GM21786 (cell line): ENCODE measurements around the gene GALNT5.
"Not testable (repeated sequence)": the region's sequence is repeated elsewhere in the genome, so short reads cannot be mapped to it uniquely, and the experiment has no call there.

Experiments
- ATAC-seq: cut with Tn5 transposase; IDR thresholded peaks from one replicate; pipeline ENCODE4 v1.9.1; 2021; ENCODE audit not compliant: unreplicated experiment

The GALNT5 gene

GRCh38 chr2:157246765-157247407 is 10.6 kb upstream of the GALNT5 start:
- no peak for ATAC-seq

GRCh38 chr2:157250836-157251235 is 6.7 kb upstream of the GALNT5 start:
- ATAC-seq = no peak

DNA sequence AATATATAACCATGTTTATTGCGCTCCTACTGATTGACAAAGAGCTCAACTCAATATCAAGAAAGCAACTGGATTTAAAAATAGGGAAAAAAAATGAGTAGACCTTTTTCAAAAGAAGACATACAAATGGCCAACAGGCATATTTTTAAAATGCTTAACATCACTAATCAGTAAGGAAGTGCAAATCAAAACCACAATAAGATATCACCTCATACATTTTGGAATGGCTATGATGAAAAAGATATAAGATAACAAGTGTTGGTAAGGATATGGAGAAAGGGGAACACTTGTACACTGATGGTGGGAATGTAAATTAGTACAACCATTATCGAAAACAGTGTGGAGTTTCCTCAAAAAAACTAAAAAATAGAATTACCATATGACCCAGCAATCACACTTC is 5.6 kb upstream of the GALNT5 start:
- no peak for ATAC-seq

- no peak for ATAC-seq
Observed at GRCh38 chr2:157252529-157252928, 5.0 kb upstream of the GALNT5 start.

- no peak for ATAC-seq
Observed at GRCh38 chr2:157254041-157254440, 3.5 kb upstream of the GALNT5 start.

DNA sequence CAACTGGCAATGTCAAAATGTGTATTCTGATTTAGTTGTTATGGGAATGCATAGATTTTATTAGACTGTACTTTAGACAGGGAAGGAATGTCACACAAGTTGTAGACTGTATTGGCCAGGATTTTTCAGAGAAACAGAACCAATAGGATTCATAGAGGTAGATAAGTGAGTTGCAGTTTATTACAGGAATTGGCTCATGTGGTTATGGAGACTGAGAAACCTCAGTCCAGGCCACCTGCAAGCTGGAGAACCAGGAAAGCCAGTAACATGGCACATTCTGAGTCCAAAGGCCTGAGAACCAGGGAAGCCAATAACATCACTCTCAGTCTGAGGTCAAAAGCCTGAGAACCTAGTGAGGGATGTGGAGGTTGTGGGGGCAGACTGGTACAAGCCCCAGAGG is 1.8 kb upstream of the GALNT5 start:
- ATAC-seq = no peak

- ATAC-seq = peak; percentile 96
Observed at GRCh38 chr2:157256626-157257025, 879 bp upstream of the GALNT5 start.

- ATAC-seq = no peak
Observed at GRCh38 chr2:157258520-157259326, 1.2 kb downstream of the GALNT5 start.

DNA sequence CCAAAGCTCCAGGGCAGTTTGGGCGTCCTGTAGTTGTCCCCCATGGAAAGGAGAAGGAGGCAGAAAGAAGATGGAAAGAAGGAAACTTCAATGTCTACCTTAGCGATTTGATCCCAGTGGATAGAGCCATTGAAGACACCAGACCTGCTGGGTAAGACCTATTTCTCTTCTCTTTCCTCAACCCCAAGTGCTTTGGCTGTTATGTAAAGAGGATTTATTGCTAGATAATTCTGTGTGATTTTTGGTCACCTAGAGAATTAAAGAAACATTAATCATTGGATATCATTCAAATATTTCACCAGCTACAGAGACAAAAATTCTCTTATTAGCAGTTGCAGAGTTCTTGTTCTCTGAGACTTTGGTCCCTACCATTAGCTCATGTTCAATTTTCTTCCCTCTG is 1.9 kb downstream of the GALNT5 start:
- ATAC-seq = no peak

DNA sequence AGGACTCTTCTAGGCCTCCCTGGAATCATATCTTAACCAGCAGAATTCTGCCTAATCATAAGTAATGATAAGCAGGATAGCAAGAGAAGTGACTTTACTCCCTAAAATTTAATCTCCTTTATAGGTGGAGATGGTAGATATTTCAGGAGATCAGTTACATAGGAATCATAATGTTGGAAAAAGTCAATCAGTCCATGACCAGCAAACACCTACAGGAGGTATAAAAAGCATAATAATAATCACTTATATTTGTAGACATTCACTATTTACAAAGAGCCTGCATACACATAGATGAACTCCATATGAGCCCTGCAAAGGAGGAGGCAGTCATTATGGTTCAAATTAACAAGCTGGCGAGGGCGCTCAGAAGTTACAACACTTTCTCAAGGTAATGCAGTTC is 2.5 kb downstream of the GALNT5 start:
- ATAC-seq = no peak

DNA sequence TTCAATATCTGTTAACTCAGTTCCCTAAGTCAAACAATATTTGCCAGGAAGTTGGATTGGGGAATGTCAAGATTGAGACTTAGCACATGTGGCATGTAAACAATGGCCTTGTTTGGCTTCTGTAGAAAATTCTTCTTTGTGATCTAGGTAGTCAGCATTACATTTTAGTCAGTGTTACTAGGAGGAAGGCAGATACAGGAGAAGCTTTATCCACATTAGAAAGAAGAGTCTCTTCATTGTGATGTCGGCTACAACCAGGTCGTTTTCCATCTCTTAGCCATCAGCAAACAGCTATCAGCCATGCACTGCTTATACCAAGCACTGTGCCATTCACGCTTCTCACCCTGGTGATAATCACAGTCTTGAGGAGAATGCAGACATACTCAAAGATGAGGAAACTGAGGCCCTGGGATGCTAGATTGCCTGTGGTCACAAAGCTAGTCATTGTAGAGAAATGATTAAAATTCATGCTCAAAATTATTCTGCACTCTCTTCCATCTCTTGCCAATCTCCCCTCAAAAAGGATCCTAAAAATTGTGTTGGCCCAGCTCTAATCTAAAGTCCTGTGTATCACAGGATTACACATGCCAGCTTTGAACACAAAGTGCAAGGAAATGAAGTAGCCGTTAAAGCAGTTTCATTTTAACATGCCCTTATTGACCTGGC is 3.2 kb downstream of the GALNT5 start:
- no peak for ATAC-seq

- no peak for ATAC-seq
Observed at GRCh38 chr2:157261199-157261782, 3.8 kb downstream of the GALNT5 start.

- no peak for ATAC-seq
Observed at GRCh38 chr2:157262248-157262647, 4.7 kb downstream of the GALNT5 start.

- ATAC-seq = no peak
Observed at GRCh38 chr2:157264099-157264498, 6.6 kb downstream of the GALNT5 start.

- no peak for ATAC-seq
Observed at GRCh38 chr2:157265825-157266224, 8.3 kb downstream of the GALNT5 start.

GRCh38 chr2:157267476-157267875 is 10.0 kb downstream of the GALNT5 start:
- no peak for ATAC-seq

DNA sequence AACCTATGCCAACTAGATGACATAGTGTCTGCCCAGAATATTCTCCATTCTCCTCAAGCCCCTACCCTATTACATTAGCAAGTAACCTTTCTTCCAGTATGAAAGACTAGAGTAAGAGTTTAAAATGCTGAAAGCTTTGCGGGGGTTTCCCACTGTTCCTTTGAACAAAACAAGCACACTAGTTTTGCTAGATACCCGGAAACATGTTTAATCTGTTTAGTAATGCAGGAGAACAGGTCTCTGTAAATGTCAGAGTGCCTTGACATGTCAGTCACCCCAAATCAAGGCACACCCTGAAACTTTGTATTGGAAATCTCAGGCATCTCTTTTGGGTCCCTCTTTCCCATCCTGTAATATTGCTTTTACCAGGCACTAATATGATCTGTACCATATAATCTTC is 11.6 kb downstream of the GALNT5 start:
- no peak for ATAC-seq

- ATAC-seq = peak; percentile 68
Observed at GRCh38 chr2:157269922-157270321, 12.4 kb downstream of the GALNT5 start.

DNA sequence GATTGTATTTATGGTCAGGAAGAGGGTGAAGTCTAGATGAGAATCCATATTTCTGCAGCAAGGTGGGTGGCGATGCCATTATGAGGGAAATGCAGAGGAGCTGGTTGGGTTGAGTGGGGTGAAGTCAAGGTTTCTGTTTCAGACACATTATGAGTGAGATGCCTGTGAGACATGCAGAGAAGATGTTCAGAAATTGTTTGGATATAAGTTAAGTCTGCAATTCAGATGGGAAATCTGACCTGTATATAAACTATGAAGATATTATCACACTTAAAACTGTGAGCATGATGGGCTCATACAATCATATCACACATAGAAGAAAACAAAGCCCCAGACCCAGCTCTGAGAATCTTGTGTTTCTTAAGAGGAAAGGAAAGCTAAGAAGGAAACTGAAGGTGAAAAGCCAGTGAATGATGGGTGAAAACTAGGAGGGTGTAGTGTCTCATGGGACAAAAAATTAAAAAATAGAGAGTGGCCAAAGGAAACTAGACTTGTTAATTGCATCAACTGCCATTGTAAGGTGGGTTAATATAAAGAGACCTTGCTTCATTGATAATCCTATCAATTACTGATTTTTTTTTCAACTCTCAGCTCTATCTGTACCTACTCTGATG is 14.2 kb downstream of the GALNT5 start:
- peak; percentile 51 for ATAC-seq

- not testable (repeated sequence) for ATAC-seq
Observed at GRCh38 chr2:157279311-157279710, 21.8 kb downstream of the GALNT5 start.

GRCh38 chr2:157281316-157281715 is 23.8 kb downstream of the GALNT5 start:
- ATAC-seq = no peak
